ENCODE measurements around the gene PTCHD1. TPM values are rescaled to one million over a fixed set of nuclear protein-coding genes. Genes with fewer than 3 reads are reported as not detected.

The PTCHD1 gene
- total RNA-seq, 4 donors from 2014 or later: 0.13 to 0.76 (median 0.18) TPM; not detected in 1

DNA sequence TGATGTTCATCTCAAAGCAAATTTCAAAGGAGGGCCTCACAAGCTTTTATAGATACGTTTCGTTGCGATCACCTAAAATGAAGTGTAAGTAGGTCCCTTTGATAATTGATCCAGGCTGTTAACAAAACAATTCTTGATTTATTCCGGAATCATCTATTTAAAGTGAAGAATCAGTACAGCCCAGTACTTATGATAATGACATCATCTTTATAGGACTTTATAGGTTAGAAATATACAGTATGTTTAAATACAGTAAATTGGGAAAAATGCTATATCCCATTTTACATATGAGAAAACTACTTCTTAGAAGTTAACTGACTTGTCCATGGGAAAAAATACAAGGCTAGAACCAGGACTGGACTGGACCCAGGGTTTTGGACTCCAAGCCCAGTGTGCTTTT, 3.7 kb downstream of the PTCHD1 start:
- no peak for TF ChIP-seq POLR2A (IDR thresholded peaks at IDR 0.05)
- TF ChIP-seq, protein P1, sequence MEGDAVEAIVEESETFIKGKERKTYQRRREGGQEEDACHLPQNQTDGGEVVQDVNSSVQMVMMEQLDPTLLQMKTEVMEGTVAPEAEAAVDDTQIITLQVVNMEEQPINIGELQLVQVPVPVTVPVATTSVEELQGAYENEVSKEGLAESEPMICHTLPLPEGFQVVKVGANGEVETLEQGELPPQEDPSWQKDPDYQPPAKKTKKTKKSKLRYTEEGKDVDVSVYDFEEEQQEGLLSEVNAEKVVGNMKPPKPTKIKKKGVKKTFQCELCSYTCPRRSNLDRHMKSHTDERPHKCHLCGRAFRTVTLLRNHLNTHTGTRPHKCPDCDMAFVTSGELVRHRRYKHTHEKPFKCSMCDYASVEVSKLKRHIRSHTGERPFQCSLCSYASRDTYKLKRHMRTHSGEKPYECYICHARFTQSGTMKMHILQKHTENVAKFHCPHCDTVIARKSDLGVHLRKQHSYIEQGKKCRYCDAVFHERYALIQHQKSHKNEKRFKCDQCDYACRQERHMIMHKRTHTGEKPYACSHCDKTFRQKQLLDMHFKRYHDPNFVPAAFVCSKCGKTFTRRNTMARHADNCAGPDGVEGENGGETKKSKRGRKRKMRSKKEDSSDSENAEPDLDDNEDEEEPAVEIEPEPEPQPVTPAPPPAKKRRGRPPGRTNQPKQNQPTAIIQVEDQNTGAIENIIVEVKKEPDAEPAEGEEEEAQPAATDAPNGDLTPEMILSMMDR (IDR thresholded peaks at IDR 0.05): no peak
- no peaks in the 10 kb centered on the region for H3K36me3 ChIP-seq
- no peaks in the 10 kb centered on the region for H3K27me3 ChIP-seq
- no peak overlapping the region for H3K4me3 ChIP-seq
- no peak for DNase-seq
- no peaks in the 10 kb centered on the region for H3K9me3 ChIP-seq
- H3K27ac ChIP-seq: no peak overlapping the region
- H3K4me1 ChIP-seq: no peaks in the 10 kb centered on the region

DNA sequence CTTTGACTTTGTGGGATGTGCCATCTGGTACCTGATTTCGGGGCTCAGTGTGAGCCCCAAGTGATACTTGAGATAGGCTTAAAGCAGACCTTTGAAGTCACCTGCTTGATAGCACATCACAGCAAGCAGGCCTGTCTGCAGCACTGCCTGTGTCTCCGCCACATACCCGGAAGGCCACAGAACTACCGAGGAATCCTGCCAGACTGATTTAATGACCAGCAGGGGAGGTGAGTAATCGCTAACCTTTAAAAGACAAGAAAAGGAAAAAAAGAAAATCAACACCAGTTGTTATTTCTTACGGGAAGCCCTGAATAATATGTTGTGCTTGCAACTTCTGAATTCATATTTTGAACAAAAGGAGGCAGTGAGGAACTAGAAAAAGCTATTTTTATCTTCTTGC, 6.8 kb downstream of the PTCHD1 start:
- no peaks in the 10 kb centered on the region for H3K9me3 ChIP-seq
- H3K4me3 ChIP-seq: no peak overlapping the region
- TF ChIP-seq, protein P1 (IDR thresholded peaks at IDR 0.05): no peak
- TF ChIP-seq POLR2A (IDR thresholded peaks at IDR 0.05): no peak
- H3K4me1 ChIP-seq: no peaks in the 10 kb centered on the region
- no peak for DNase-seq
- H3K36me3 ChIP-seq: no peaks in the 10 kb centered on the region
- H3K27me3 ChIP-seq: no peaks in the 10 kb centered on the region
- H3K27ac ChIP-seq: no peak overlapping the region

DNA sequence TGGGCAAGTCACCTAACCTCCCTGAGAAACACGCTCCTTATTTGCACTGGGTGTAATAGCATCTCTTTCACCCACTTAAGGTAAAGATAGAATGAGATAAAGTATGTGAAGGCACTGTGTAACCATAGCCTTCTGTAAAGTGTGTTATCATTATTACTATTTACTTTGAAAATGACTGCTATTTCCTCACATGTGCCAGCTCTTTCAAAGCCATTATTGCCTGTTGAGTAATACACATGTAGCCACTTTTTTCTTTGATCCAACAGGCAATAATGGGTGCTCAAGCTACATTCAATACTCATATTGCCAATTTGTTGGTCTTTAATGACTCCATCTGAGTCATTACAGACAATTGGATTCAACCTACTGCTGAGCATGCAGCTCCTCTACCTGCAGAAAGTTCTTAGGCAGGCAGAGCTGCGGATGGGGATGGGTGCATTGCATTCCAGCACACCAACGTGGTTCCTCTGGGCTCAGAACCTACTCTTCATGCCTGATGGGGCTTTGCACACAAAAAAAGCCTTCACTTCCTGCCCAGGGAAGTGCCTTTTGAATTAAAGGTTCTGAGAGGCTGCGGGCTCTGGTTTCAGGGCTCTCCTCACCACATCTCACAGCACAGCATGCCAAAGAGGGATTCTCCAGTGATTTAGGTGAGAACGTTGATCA, 9.7 kb downstream of the PTCHD1 start:
- DNase-seq: no peak
- Histone ChIP-seq H3K9me3 (no peaks in the 10 kb centered on the region), H3K27me3 (no peaks in the 10 kb centered on the region), H3K4me1 (no peaks in the 10 kb centered on the region), H3K4me3 (no peak overlapping the region), H3K36me3 (no peaks in the 10 kb centered on the region), H3K27ac (no peak overlapping the region)
- TF ChIP-seq, protein P1 (IDR thresholded peaks at IDR 0.05): no peak
- no peak for TF ChIP-seq POLR2A (IDR thresholded peaks at IDR 0.05)

DNA sequence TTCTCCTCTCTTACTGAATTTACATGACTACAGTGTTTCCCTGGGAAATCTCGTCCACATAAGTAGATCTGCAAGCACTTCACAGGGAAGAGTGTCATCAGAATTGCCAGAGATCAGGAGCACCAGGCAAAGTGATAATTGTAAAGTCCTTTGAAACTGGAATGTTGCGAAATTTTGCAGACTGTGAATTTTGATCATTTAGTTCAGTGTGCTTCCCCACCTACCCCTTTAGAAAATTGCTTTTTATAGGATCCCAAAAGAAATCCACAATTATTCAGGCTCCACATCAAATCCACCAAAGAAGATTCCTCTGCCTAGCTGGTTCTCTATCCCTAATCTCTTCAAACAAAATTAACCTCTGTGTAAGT, 10.2 kb downstream of the PTCHD1 start:
- H3K4me3 ChIP-seq: no peak overlapping the region
- no peaks in the 10 kb centered on the region for H3K9me3 ChIP-seq
- TF ChIP-seq, protein P1 (IDR thresholded peaks at IDR 0.05): no peak
- H3K4me1 ChIP-seq: no peaks in the 10 kb centered on the region
- H3K27me3 ChIP-seq: no peaks in the 10 kb centered on the region
- DNase-seq: no peak
- H3K36me3 ChIP-seq: no peaks in the 10 kb centered on the region
- H3K27ac ChIP-seq: no peak overlapping the region

DNA sequence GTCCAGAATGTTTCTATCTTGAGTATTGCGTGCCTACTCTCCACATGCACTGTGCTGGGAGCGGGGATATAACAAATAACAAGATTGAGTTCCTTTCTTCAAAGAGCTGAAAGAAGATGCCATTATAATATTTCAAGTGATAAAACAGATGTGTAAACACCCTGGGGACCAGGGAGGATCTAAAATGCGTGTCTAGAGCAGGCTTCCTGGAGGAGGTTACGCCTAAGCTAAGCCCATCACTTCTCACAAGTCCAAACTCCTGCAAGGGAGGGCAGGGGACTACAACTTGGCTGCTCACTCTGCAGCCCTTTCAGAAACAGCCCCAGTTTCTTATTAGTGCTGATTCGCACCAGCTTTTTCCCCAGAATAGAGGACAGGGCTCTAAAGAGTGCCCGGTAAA, 21.5 kb downstream of the PTCHD1 start:
- no peaks in the 10 kb centered on the region for H3K9me3 ChIP-seq
- H3K4me1 ChIP-seq: no peaks in the 10 kb centered on the region
- H3K36me3 ChIP-seq: no peaks in the 10 kb centered on the region
- no peaks in the 10 kb centered on the region for H3K27me3 ChIP-seq
- DNase-seq: no peak
- no peak overlapping the region for H3K4me3 ChIP-seq
- H3K27ac ChIP-seq: no peak overlapping the region
- TF ChIP-seq, protein P1 (IDR thresholded peaks at IDR 0.05): no peak
- no peak for TF ChIP-seq POLR2A (IDR thresholded peaks at IDR 0.05)

DNA sequence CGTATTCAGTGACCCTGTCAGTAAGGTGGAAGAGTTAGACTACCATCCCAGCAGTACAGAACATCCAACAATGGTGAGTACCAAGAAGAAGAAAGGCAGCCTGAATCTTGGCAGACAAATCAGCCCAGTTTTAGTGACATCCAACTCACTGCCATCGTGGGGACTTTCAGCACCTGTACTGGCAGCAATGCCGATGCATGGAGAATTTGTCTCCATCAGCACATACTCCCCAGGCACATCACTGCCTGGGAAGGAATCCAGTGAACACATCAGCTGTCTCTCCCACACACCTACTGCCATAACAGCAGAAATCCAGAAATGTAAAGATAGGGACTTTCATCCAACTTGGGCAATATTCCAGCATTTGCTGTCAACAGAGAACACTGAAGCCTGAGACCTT, 29.8 kb downstream of the PTCHD1 start:
- DNase-seq: no peak
- TF ChIP-seq POLR2A (IDR thresholded peaks at IDR 0.05): no peak
- TF ChIP-seq, protein P1 (IDR thresholded peaks at IDR 0.05): no peak
- H3K27me3 ChIP-seq: no peaks in the 10 kb centered on the region
- H3K4me3 ChIP-seq: no peak overlapping the region
- H3K9me3 ChIP-seq: no peaks in the 10 kb centered on the region
- no peak overlapping the region for H3K27ac ChIP-seq
- no peaks in the 10 kb centered on the region for H3K4me1 ChIP-seq
- H3K36me3 ChIP-seq: no peaks in the 10 kb centered on the region

Measured in Peyer's patch (tissue), 4 donors.